Kidney epithelial cell (primary cell): ENCODE measurements around the gene COL16A1. TPM values are rescaled to one million over a fixed set of nuclear protein-coding genes. Genes with fewer than 3 reads are reported as not detected.

ENCODE experiments used
- DNase-seq: peaks from one replicate; pipeline ENCODE4 v3.0.0-alpha.2; 2010; ENCODE audit warnings: low read depth
- H3K27me3 ChIP-seq: 2 replicates; pipeline ENCODE4 v1.6.0; 2011; ENCODE audit warnings: low read length; ENCODE audit not compliant: control insufficient read depth, insufficient read depth
- H3K36me3 ChIP-seq: 2 replicates; pipeline ENCODE4 v1.5.1; 2011; ENCODE audit warnings: low read length; ENCODE audit not compliant: control insufficient read depth, insufficient read depth
- H3K4me3 ChIP-seq: 2 replicates; pipeline ENCODE4 v1.5.1; 2011; ENCODE audit warnings: low read depth, mild to moderate bottlenecking, control low read depth, low read length
- total RNA-seq: library from RNA; depleted of rRNA; stranded (reverse); fragments of >200 nt; gene quantifications from 2 replicates; pipeline ENCODE4 v1.2.3, GENCODE V29; 2015
- TF ChIP-seq, protein P1 (sequence below): IDR thresholded peaks from 2 replicates; pipeline ENCODE4 v1.5.1; 2011; ENCODE audit warnings: mild to moderate bottlenecking, moderate library complexity, low read length, control low read depth, inconsistent platforms; ENCODE audit not compliant: insufficient read depth, poor library complexity, severe bottlenecking

Gene COL16A1
- total RNA-seq, 1 donor from 2014 or later = 9.2 TPM

DNA sequence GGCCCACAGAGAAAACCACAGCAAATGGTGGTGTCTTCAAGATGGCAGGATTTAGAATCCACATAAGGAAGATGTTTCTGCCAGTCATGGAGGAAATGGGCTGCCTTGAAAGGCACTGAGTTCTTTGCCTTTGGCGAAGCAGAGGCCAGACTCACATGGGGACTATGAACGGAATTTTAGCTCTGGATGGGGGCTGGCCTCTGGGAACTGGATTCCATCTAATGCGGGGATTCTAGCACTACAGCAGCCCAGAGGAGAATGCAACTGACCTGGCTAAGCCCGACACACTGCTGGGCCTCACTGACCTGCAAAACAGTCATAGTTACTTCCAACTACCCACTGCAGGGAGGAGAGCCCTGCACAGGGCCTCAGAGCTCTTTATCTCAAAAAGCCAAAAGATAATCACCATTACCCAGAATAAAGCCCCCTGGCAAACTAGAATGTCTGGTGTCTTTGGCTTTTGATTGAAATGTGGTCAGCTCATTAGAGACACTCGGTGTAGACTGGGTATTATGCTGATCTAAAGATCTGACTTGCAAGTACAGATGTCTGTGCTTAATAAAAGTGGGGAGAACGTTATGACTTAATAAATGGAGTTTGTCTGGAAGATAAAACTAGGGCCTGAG lies 74.8 kb downstream of the COL16A1 start:
- TF ChIP-seq, protein P1, sequence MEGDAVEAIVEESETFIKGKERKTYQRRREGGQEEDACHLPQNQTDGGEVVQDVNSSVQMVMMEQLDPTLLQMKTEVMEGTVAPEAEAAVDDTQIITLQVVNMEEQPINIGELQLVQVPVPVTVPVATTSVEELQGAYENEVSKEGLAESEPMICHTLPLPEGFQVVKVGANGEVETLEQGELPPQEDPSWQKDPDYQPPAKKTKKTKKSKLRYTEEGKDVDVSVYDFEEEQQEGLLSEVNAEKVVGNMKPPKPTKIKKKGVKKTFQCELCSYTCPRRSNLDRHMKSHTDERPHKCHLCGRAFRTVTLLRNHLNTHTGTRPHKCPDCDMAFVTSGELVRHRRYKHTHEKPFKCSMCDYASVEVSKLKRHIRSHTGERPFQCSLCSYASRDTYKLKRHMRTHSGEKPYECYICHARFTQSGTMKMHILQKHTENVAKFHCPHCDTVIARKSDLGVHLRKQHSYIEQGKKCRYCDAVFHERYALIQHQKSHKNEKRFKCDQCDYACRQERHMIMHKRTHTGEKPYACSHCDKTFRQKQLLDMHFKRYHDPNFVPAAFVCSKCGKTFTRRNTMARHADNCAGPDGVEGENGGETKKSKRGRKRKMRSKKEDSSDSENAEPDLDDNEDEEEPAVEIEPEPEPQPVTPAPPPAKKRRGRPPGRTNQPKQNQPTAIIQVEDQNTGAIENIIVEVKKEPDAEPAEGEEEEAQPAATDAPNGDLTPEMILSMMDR = no peak
- H3K4me3 ChIP-seq = no peak overlapping the region
- H3K27me3 ChIP-seq = no peaks in the 10 kb centered on the region
- H3K36me3 ChIP-seq = peaks cover 4% of the 10 kb centered on the region
- DNase-seq = no peak

DNA sequence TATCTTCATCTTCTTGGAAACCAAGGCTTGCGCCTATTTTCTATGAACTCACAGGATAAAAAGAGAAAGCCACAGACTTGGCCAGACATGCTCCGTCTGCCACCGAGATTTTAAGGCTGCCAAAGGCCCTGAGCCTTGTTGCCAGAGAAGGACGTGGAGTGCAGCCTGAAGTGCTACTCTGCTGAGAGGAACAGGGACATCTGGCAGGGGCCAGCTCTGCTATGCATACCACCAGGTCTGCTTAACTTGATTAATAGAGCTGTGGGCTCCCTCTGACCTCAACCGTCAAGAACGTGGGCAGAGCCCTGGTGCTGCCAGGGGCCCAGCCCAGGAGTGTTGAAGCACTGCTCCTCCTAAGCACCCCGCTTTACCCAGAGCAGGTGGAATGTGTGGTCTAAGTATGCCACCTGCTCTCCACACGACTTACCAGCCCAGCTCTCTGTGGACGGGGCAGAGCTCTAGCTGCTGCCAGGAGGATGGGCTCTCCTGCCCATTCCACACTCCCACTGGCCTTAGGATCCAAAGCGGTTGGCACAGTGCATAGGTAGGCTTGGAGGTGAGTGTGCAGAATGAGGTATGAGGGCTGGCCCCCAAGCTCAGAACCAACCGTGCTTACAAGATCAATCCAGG lies 75.8 kb downstream of the COL16A1 start:
- DNase-seq = no peak
- H3K4me3 ChIP-seq = no peak overlapping the region
- H3K27me3 ChIP-seq = no peaks in the 10 kb centered on the region
- TF ChIP-seq, protein P1 = no peak
- peaks cover 4% of the 10 kb centered on the region for H3K36me3 ChIP-seq

DNA sequence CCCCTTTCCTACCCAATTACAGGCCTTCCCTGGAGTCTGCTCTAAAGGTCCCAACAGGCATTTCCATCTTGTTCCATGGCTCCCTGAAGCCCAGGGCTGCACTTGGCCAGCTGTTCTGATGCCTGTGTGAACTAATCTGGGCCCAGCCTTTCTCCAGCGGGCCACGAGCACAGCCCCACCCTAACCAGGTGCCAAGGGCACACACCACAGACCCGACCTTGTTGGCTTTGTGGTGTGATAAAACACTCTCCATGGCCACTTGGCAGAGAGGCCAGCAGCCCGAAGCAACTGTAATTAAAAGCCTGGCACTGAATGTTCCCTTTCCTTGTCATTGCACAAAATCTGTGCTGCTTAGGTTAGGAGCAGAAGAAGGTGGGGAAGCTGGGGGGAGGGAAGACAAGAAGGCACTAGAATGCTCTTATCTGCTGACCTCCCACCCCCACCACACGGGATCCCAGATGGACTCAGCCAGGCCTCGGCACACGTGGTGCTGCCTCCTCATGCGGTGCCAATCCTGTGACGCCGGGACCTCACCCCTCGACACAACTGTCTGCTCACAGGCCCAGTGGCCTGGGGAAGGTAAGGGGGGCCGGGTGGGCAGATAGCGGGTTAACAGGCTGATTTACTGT lies 76.4 kb downstream of the COL16A1 start:
- Histone ChIP-seq H3K36me3 (peaks cover 4% of the 10 kb centered on the region), H3K4me3 (no peak overlapping the region), H3K27me3 (no peaks in the 10 kb centered on the region)
- no peak for DNase-seq
- TF ChIP-seq, protein P1 = no peak

DNA sequence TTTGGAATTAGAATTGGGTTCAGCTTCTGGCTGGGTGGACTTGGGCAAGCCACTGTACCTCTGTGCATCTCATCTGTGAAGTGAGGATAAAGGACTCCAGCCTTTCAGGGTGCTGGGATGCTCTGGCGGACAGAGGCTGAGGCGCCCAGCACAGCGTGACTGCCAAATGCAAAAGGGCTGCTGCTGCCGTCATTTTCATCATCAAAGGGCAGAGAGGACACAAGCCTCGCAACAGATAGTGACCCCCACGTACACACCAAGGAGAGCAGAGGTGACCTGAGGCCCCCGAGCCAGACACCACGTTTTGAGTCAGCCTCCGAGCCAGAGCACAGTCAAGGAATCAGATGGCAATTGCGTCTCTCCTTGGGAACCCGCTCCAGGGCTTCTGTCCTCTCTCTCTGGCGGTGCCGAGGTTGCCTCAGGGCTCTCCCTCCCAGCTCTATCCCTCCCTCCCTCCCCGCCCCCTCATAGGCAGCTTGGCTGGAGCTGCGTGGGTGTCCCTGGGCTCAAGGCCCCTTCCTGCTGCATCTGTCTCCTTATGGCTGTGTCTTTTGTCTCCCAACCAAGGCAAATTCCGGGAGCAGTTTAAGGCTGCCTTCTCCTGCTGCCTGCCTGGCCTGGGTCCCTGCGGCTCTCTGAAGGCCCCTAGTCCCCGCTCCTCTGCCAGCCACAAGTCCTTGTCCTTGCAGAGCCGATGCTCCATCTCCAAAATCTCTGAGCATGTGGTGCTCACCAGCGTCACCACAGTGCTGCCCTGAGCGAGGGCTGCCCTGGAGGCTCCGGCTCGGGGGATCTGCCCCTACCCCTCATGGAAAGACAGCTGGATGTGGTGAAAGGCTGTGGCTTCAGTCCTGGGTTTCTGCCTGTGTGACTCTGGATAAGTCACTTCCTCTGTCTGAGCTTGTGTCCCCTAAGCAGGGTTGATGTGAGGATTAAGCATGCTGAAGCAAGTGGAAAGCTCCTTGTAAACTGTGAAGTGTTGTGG lies 77.3 kb downstream of the COL16A1 start:
- TF ChIP-seq, protein P1 = no peak
- no peak for DNase-seq

DNA sequence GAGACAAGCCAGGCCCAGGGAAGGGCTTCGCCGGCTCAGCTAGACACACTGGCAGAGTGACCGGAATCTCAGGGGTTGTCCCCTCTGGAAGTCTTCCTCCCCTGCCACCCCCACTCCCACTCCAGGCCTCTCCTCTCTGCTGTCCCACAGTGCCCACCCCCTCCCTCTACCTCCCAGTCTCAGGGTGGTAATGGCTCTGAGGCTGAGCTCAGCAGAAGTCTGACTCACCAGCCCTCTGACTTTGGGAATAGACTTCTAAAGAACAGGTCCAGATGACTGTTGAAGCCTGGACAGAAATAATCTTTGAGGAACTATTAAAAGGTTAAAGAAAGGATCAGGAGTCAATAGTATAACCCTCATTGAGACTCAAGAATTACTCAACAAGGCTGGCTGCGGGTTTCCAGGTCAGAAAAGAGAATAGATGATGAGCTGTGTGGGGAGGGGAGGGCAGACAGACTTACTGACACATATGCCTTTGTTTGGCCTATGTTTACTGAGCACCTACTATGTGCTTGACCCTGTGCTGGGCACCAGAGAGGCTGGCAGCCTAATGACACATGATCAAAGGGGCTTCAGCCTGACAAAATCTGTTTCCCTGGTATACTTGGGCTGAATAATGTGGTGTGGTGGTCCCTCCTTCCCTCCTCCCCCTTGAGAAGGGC lies 78.1 kb downstream of the COL16A1 start:
- Histone ChIP-seq H3K4me3 (no peak overlapping the region), H3K27me3 (no peaks in the 10 kb centered on the region), H3K36me3 (peaks cover 3% of the 10 kb centered on the region)
- DNase-seq = no peak
- TF ChIP-seq, protein P1 = no peak

More for the DNA sequence above, 77.3 kb downstream of the COL16A1 start:
- Histone ChIP-seq H3K36me3 (peaks cover 4% of the 10 kb centered on the region), H3K4me3 (no peak overlapping the region), H3K27me3 (no peaks in the 10 kb centered on the region)
